GM04503 (cell line): ENCODE measurements around the gene CCDC201.
A peak's percentile ranks its signal among the peaks of the same experiment; 100 is the strongest.

Experiments used
- DNase-seq: peaks from one replicate; pipeline ENCODE4 v3.0.0-alpha.2; 2012; ENCODE audit warnings: low read depth

The CCDC201 gene, protein sequence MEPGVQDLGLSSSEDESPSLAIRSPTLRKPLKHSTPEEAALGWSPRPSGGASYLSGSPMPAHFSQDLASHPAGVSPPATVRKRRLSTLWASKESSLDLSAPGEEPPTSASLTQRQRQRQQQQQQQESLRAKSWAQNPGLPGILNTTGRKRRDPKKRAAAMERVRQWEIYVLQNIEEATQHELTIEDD

DNA sequence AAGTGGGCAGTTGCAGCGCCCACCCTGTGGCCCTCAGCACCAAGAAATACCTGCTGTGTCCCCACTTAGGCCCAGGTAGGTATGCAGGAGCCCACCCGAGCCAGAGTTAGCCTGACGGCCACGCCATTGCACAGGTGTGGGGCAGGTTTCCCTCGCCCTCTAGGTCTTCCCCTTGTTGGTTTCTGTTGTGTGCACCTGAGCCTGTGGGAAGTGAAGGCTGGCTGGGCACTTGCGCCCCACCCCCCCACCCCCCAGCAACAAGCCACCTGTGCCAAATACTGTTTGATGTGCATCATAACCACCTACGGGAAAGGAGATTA, at the start of gene CCDC201:
CCDC201 (minus strand) TSS at position 48 of the 320 bp plus-strand sequence. CDS start 75 bp downstream, outside the sequence.
- no peak for DNase-seq

DNA sequence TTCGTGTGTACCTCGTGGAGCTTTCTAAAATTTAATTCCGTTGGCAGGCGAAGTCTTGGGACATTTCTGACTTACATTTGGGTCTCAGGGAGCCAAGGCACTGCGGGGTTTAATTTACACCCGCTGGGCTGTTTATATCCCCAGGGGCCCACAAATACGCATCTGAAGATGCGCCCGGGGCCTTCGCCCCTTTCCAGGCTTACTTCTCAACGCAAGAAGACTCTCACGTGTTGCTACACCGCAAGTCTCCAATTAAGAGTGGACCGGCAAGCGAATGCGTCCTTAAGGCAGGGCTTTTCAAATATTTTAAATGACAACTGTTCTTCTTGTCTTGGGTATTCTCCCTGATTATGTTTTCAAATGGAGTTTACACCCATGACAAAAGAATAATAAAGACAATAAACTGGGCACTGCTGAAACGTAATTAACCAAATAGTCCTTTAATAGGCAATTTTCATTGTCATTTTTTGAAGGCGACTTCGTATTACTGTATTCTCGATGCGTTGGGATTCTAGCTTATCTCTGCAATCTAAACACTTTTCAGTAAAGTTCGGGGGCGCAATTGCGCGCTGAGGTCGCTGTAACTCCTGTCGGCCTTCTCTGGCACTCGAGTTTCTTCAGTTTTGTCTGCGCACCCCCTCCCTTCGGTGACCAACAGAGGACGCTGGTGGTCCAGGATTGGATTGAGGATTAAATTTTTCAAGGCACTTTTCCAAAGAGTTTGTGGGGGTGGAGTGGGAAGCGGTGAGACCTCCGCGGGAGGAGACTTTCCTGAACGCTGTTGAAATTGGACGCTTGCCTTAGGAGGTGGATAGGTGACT, 49.0 kb upstream of the CCDC201 start:
- no peak for DNase-seq

DNA sequence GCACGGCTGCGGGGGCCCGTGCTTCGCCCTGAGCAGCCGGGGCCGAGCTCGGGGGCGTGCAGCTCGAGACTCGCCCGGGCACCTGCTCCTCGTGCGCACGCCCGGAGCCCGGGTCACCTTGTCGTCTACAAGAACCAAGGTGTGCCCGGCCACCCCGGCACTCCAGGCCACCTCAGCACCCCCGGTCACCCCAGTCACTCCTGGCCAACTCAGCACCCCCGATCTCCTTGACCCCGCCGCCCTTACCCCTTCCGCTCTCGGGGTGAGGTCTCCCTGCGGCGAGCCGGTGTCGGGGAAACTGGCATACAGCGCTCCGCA, 48.5 kb upstream of the CCDC201 start:
- DNase-seq: no peak

DNA sequence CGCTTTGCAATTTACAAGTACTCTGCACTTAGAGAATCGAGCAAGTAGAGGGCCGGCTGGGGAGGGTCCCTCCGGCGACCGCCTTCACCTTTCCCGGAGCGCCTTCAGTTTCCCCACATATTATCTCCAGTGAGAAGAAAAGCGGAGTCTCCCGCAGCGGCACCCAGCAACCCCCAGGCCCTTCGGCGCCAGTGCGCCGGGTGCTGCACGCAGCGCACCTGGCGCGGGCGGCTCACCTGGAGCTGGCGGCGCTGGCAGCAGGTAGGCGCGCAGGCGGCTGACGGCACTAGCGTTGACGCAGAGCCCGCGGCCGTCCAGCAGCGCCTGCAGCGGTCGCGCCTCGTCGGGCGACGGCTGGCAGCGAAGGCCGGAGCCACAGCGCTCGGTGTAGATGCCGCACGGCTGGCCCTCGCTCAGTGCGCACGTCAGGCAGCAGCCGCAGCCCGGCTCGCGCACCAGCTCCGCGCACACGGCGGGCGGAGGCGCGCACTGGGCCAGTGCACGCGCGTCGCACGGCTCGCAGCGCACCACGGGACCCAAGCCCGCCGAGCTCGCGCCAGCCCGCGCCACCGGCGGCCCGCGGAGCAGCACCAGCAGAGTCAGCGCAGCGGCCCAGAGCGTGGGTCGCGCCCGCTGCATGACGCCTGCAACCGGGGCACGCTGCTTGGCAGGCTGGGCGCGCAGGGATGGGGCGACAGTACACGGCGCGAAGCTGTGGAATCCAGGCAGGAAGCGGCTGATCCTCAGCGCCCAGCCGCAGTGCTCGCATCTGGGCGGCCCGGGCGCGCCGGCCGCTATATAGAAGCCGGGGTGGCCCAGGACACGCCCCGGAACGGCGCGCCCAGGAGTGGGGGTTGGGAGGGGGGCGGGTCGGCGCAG, 47.9 kb upstream of the CCDC201 start, which contains the start of gene IGFBP3:
IGFBP3 (minus strand) TSS at position 771 of the 879 bp plus-strand sequence; CDS start at position 639, 132 bp downstream.
- DNase-seq: no peak

DNA sequence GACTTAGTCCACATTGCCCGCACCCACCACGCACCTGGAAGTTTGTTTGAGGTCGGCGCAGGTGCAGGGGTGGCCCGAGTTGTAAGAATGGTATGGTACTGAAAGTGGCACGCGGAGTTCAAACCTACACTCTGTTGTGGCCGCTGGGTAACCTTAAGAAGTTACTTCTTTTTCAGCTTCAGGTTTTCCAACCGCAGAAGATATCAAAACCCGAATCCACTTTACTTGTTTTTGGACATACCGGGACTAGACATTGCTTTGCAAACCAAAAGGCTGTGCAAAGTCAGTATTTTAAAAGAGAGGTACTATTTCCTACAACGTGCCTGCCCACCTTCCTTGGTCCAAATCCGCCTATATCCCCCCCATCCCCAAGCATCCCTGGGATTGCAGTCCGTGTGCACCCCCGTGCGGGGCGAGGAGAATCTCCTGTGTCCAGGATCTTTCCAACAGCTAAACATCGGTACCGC, 47.1 kb upstream of the CCDC201 start:
- DNase-seq: no peak

DNA sequence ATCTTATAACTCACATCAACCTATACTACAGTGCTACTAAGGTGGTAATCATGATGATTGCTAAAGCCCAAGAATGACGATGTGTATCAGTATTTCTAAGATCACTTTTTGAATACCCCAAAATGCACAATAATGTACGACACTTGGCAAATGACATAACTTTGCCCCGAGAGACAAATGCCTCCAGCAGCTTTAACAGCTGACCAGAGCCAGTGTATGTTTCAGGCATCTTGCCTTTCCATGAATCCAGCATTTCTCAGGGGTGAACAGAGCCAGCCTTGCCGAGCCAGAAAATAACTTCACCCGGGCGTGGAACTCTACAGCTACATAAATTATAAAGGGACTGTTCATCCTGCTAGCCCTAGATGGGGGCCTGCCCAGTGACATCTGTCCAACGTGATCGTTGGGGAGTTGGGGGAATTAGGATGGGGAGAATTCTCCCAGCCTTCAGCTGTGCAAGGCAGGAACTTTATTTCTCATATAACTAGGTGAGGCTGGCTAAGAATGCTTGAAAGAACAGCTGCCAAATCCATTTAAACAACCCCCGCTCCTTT, 46.4 kb upstream of the CCDC201 start:
- DNase-seq: no peak

DNA sequence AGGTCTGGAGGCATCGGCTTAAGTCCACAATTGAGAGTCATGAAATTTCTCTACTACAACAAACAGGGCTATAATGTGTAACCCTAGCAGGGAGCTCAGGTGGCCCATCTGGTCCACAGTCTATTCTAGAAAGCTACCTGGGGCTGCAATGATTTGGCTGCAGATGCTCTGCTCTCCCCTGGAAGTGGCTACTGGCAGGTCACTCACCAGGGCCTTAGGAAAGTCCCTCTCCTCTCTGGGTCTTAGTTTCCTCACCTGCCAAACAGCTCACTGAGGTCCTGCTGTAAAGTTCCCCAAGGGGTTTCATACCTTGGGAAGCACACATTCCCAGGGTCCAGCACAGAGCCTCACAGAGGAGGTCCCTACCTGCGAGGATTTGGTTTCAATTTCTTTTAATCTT, 45.7 kb upstream of the CCDC201 start:
- DNase-seq: no peak

DNA sequence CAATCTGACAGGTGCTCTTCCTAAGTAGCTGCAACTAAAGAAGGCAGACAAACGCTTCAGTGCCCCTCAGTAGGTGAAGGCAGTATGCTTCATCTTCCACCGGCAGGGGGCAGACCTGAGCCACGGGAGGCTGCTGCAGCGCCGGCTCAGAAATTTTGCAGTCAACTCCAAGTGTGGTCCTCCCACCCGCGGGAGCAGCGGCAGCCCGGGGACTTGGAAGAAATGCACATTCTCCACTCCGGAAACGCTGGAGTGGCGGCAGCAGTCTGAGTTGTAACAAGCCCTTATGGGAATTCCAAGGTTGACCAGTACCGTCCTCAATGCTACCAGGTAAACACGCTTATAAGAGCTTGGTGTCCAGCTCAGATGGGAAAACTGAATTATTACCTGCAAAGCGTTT, 44.8 kb upstream of the CCDC201 start:
- no peak for DNase-seq

DNA sequence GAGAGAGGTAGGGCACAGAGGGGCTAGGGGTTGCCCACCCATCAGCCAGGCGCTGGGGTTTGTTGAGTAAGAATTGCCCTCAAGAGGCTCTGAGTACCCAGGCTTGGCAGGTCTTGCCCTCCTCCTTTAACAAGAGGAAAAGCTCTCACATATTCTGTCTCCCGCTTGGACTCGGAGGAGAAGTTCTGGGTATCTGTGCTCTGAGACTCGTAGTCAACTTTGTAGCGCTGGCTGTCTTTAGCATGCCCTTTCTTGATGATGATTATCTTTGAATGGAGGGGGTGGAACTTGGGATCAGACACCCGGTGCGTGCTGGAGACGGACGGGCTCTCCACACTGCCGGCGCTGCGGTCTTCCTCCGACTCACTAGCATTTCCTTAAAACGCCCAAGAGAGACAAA, 44.2 kb upstream of the CCDC201 start:
- DNase-seq: no peak

DNA sequence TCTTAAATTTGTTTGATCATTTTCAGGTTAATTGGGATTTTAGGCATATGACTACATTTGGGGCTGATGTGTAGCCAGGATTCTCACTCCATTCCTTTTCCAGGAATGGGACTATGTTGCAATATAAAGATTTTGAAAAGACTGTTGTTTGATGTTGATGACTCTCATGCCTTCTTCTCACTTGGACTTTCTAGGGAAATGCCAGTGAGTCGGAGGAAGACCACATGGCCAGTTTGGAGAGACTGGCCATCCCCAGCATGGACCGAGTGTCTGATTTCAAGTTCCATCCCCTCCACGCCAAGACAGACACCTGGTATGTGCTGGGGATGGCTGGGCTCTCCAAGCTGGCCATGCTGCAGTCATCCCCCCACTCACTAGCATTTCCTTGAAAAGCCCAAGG, 42.7 kb upstream of the CCDC201 start:
- DNase-seq: no peak

DNA sequence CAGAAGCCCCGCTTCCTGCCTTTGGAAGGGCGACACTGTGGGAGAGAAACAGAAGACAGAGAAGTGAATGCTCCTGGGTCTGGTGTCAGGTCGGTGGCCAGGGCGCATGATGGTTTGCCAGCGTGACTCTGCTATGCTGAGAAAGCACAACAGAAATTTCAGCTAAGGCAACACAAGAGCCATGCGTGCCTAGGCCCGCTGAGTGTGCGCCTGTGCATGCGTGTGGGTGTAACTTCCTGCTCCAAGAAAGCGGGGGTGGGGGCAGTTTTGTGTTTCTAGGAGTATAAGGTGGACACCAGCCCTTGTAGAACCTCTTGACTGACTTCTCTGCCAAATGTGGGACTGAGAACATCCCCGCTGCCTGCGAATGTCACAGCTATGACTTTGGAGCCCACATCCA, 42.0 kb upstream of the CCDC201 start:
- DNase-seq: no peak

DNA sequence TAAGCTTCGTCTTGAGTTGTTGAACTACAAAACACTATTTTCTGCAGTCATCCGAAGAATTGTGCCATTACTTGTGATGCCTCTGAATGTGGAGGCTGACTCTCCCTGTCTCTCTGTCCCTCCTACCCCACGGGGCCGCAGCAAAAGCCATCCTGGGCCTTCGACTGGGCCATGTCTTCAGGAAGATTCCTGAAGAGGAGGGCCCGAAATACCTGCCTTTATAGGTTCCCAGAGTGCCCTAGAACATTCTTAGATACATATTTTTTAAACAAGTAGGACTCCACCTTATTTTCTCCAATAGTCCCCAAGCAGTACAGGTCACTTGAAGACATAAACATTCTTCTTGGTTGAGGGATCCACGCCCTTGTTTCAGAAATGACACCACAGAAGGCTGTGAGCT, 40.1 kb upstream of the CCDC201 start:
- DNase-seq: no peak

DNA sequence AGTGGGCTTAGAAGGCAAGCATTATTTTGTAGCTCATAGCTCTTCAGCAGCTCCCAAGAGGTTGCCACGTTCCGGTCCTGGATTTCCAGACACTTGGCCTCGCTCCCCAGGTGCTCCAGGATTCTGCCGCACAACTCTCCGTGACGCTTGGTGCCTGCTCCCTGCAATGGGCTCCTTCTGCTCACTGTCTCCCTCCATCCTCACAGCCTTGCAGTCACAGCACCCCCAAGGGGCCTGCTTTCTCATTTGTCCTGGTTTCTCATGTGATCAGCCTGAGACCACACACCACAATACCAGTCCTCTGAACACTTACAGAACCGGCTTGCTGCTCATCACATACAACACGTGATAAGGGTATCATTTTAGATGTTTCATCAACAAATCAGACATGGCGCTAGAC, 38.4 kb upstream of the CCDC201 start:
- DNase-seq: no peak

DNA sequence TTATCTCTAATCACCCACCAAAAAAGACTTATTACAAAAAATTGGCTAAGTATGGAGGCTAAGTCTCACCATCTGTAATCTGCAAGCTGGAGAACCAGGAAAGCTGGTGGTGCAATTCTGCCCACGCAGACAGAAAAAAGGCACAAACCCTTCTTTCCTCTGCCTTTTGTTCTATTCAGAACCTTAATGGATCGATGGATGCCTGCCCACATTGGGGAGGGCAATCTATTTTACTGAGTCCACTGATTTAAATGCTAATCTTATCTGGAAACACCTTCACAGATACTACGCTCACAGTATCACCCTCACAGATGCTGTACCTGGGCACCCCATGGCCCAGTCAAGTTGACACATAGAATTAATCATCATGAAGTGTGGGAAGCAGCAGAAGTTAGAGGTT, 38.0 kb upstream of the CCDC201 start:
- DNase-seq: no peak

DNA sequence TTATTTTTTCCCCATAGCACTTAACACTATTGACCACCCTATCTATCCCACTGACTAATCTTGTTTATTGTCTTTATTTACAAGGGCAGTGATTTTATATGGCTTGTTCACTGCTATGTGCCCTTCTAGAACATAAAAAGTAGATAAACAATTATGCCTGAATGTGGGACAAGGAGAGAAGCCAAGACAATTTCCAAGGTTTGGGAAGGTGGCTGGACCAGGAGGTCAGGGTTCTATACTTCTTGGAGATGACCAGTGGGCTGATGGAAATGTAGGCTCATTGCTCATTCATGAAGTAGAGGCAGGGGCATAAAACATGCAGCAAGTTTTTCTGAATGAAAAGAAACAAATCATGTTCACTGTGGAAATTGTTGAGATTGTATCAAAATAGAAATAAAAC, 36.7 kb upstream of the CCDC201 start:
- DNase-seq: no peak

DNA sequence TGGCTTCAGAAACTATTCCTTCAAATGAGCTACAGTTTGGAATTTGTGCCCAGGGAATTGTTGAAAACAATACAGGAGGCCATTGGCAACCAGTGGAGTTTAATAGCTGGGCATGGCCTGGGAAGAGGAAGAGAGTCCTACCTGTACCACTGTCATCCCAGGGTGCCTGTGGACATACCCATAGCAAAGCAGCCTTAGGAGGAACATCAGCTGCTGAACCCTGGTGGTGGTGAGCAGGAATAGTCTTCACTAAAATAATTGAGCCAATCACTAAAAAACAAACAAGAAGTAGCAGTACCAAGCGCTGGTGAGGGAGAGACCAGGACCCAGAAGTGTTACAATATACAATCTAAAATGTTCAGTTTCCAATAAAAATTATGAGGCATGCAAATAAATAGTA, 29.9 kb upstream of the CCDC201 start:
- no peak for DNase-seq

DNA sequence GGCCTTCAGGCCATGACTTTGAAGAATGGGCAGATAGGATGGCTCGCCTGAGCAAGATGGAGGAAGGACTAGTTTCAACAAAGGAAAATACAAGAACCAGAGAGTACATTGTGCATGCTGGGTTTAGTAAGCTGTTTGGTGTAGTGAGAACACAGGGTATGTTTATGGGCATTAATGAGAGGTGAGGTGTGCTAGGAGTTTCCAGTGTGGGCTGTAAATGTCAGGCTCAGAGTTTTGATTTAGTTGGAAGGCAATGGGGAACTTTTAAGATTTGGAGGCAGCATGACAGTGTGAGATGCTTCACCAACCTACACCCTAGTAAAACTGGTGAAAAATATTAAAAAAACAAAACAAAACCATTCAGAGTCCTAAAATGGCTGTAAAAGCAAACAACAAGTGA, 28.7 kb upstream of the CCDC201 start:
- DNase-seq: no peak

DNA sequence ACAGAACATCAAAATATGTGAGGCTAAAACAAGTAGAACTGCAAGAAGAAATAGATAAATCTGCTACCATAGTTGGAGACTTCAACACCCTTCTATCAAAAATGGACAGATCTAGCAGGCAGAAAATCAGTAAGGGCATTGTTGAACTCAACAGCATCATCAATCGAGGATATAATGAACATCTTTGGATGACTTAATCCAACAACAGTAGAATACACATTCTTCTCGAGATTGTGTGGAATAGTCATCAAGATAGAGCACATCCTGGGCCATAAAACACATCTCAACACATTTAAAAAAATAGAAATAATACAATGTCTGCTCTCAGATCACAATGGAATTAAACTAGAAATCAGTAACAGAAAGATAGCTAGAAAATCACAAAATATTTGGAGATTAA, 25.3 kb upstream of the CCDC201 start:
- DNase-seq: no peak

DNA sequence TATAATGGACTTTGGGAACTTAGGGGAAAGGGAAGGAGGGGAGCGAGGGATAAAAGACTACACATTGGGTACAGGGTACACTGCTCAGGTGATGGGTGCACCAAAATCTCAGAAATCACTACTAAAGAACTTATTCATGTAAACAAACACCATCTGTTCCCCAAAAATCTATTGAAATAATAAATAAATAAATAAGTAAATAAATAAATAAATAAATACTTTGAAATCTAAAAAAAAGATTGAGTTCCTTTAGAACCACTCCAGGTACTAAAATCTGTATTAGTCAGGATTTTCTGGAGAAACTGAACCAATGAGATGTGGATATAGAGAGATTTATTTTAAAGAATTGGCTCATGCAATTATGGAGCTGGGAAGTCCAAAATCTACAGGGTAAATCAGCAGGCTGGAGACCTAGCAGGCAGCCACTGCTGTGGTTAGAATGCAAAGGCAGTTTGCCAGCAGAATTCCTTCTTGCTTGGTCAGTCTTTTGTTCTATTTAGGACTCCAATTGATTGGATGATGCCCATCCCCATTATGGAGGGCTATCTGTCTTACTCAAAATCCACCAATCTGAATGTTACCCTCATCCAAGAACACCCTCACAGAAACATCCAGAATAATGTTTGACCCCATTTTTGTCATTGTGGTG, 24.3 kb upstream of the CCDC201 start:
- peak; percentile 62 for DNase-seq

DNA sequence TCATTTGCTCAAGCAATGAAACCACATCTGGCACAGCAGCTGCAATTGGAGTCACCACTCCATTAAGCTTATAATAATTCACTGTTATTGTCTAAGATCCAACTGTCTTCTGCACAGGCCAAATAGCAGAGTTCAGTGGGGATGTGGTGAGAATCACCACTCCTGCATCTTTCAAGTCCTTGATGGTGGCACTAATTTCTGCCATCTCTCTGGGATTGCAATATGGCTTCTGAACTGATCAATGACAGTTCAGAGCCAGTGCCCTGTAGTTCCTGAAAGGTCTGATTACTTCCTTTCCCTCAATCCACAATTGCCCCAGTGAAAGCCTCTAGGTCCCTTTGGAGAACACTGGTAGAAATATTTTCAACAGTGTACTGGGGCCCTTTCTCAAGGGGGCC, 21.8 kb upstream of the CCDC201 start:
- DNase-seq: no peak

DNA sequence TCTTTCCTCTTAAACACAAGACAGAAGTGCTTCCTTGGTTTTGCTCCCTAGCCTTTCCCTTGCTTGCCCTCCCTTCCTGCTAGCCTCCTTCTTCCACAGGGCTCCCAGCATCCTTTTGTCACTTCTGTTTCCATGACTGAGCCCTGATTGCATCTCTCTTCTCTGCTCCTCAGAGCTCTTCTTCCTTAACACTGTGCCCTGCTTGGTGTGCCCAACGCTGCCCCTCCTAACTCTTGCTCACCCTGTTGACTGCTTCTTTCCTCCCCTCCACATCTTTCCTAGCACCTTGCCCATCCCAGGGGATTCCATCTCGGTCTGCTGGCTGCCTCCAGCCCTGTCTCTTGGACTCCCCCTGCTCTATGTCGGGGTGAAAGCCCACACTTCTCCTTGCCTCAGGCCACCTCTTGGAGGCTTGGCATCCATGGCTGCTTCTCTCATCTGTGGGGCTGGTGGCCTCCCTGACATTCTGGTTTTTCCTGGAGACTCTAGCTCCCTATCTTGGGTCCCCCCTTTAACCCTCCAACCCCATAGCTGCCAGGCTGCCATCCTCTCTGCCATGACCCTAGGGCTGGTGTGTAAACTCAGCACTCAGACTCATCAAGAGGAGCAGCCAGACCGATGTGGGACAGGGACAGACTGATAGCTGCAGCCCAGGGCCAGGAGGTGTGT, 21.2 kb upstream of the CCDC201 start:
- no peak for DNase-seq
